Measurements from ENCODE around the gene ROR1.

- no peak for TF ChIP-seq POLR2A (IDR thresholded peaks at IDR 0.05; ENCODE audit: low read depth, low read length)
- no peak for TF ChIP-seq USF2 (IDR thresholded peaks at IDR 0.05; ENCODE audit: low read depth, low read length)
These were observed 48.7 kb downstream of the ROR1 start for GRCh38 chr1:63822540-63822939.
